Spinal cord (tissue), 10 donors: ENCODE results near the gene DLK2. TPM values are rescaled to one million over a fixed set of nuclear protein-coding genes. Genes with fewer than 3 reads are reported as not detected.
"Not testable (repeated sequence)": the region's sequence is repeated elsewhere in the genome, so short reads cannot be mapped to it uniquely, and the experiment has no call there.

Source experiments
- DNase-seq, 6 donors: peaks; one replicate each; pipeline versions ENCODE4 v3.0.0 to v3.0.0-alpha.2; 2013 to 2015; ENCODE audit warnings: low spot score in 6 of 6, low read depth in 4 of 6
- H3K27ac ChIP-seq: one replicate; pipeline ENCODE4 v1.5.1; 2013; ENCODE audit warnings: low read depth, low read length, control low read depth
- H3K27me3 ChIP-seq: one replicate; pipeline ENCODE4 v1.6.1; 2013; ENCODE audit warnings: low read length; ENCODE audit not compliant: control insufficient read depth, insufficient read depth
- H3K36me3 ChIP-seq: one replicate; pipeline ENCODE4 v1.6.1; 2013; ENCODE audit warnings: low read length; ENCODE audit not compliant: control insufficient read depth, insufficient read depth
- H3K4me1 ChIP-seq: one replicate; pipeline ENCODE4 v1.6.1; 2013; ENCODE audit warnings: low read length; ENCODE audit not compliant: control insufficient read depth, insufficient read depth
- H3K4me3 ChIP-seq: one replicate; pipeline ENCODE4 v1.5.1; 2013; ENCODE audit warnings: low read depth, low read length, control low read depth
- H3K9me3 ChIP-seq: one replicate; pipeline ENCODE4 v1.6.1; 2013; ENCODE audit warnings: low read length; ENCODE audit not compliant: control insufficient read depth, insufficient read depth
- WGBS: methylation state at CpG from one replicate; pipeline ENCODE4 v1.1.5; 2013; ENCODE audit warnings: missing lambda C conversion rate; ENCODE audit not compliant: insufficient coverage; 5-methylcytosine and 5-hydroxymethylcytosine counted together
- polyA plus RNA-seq, 2 donors: library from polyadenylated mRNA; unstranded; fragments of 120-200 nt; gene quantifications; one replicate each; pipeline ENCODE4 v1.2.1, GENCODE V29; 2013; ENCODE audit not compliant: insufficient read length in 2 of 2
- total RNA-seq, 2 donors: library from RNA; depleted of rRNA in 1 of 2; stranded (reverse); fragments of 120-200 nt in 1 of 2; fragments of >200 nt in 1 of 2; gene quantifications; one replicate each; pipeline versions ENCODE4 v1.2.3 to v1.2.4, GENCODE V29; 2013 to 2014
- donor health status: healthy.

DLK2 gene
- total and polyA plus RNA-seq, 4 donors = 3.5 to 14.5 (median 8.8) TPM

DNA sequence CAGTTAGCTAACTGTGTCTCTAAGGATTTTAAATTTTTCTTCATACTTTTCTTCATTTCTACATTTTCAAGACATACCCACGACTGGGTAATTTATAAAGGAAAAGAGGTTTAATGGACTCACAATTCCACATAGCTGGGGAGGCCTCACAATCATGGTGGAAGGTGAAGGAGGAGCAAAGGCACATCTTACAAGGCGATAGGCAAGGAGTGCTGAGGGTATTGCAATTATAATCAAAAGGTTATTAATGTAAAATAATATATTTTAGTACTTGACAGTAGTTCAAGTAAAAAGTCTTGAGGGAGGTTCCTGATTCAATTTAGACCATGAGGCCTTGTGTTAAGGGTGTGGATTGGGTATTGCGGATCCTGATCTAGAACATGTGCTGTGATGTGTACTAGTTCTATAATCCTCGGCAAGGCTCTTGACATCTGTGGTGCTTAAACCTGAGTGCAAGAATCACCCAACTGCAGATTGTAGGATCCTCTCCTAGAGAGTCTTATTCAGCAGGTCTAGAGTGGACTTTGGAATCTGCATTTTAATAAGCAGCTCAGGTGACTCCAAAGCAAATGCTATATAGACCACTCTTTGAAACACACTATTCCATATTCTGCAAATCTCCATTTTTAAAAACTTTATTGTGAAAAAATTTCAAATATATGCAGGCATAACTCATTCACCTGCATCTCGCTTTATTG is 35.2 kb downstream of the DLK2 start:
- no peaks in the 10 kb centered on the region for H3K36me3 ChIP-seq
- H3K9me3 ChIP-seq = no peaks in the 10 kb centered on the region
- WGBS = 93% methylated on average over 3 of the region's 5 CpGs
- H3K27ac ChIP-seq = no peak overlapping the region
- no peak for DNase-seq
- H3K4me1 ChIP-seq = no peaks in the 10 kb centered on the region
- H3K27me3 ChIP-seq = no peaks in the 10 kb centered on the region
- H3K4me3 ChIP-seq = no peak overlapping the region

GRCh38 chr6:43416935-43417334 is 38.4 kb downstream of the DLK2 start:
- H3K27me3 ChIP-seq = no peaks in the 10 kb centered on the region
- no peaks in the 10 kb centered on the region for H3K4me1 ChIP-seq
- no peaks in the 10 kb centered on the region for H3K9me3 ChIP-seq
- H3K4me3 ChIP-seq = no peak overlapping the region
- H3K27ac ChIP-seq = no peak overlapping the region
- DNase-seq = no peak
- 43% methylated on average over 1 of the region's 4 CpGs for WGBS
- no peaks in the 10 kb centered on the region for H3K36me3 ChIP-seq

DNA sequence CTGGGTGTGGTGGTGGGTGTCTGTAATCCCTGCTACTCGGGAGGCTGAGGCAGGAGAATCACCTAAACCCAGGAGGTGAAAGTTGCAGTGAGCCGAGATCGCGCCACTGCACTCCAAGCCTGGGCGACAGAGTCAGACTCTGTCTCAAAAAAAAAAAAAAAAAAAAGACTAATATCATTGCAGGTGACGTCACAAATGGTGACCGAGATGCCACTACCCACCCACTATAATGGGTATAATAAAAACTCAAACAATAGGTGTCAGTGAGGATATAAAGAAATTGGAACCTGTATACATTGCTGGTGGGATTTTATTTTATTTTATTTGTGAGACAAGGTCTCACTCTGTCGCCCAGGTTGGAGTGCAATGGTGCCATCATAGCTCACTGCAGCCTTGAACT is 40.1 kb downstream of the DLK2 start:
- H3K9me3 ChIP-seq, H3K27ac ChIP-seq, H3K4me3 ChIP-seq, H3K36me3 ChIP-seq, H3K27me3 ChIP-seq, H3K4me1 ChIP-seq, DNase-seq: not testable (repeated sequence)
- WGBS = no CpG with 5 or more reads among the region's 8 CpGs

DNA sequence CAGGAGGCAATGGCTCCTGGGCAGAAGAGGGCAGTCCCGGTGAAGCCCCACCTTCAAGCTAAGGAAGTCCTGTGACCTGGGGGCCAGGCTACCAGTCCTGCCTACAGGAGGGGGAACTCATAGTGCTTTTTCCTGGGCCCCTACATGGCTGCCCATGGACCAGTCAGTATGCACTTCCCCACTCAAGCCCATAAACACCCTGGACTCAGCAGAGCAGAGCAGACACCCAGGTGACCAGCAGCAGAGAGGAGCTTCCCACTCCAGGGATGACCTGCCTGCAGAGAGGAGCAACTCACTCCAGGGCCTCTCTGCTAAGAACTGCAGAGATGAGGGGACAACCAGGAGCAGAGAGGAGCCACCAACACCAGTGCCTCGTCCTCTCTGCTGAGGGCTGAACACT is 42.3 kb downstream of the DLK2 start:
- DNase-seq = no peak
- WGBS = 94% methylated on average over 2 of the region's 2 CpGs
- no peak overlapping the region for H3K4me3 ChIP-seq
- no peak overlapping the region for H3K27ac ChIP-seq
- H3K4me1 ChIP-seq = no peaks in the 10 kb centered on the region
- H3K36me3 ChIP-seq = no peaks in the 10 kb centered on the region
- no peaks in the 10 kb centered on the region for H3K27me3 ChIP-seq
- no peaks in the 10 kb centered on the region for H3K9me3 ChIP-seq

DNA sequence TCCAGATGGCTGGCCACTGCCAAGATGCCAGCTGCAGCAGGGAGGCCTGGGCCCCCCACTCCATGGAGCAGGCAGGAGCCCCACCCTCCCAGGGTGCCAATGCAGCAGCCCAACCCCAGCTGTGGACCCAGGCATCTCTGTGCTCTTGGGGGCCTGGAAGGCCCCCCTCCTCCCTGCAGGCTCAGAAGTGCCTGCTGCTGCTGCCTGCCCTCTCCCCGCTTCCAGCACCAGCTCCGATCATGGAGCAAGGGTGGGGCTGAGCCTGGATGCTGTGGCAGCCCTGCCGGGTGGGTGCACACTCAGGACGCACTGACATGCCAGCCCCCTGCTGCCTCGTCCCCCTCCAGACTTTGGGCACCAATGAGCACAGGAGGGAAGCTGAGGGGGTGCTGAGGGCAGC is 42.8 kb downstream of the DLK2 start:
- Histone ChIP-seq H3K36me3 (no peaks in the 10 kb centered on the region), H3K27me3 (no peaks in the 10 kb centered on the region), H3K9me3 (no peaks in the 10 kb centered on the region), H3K27ac (no peak overlapping the region), H3K4me3 (no peak overlapping the region), H3K4me1 (no peaks in the 10 kb centered on the region)
- no peak for DNase-seq
- WGBS = 88% methylated on average over 5 of the region's 5 CpGs

- H3K4me3 ChIP-seq, H3K36me3 ChIP-seq, H3K4me1 ChIP-seq, H3K27me3 ChIP-seq, H3K9me3 ChIP-seq, H3K27ac ChIP-seq, DNase-seq: not testable (repeated sequence)
- WGBS = no CpG with 5 or more reads among the region's 1 CpG
Observed at GRCh38 chr6:43410776-43411175, 44.6 kb downstream of the DLK2 start.

DNA sequence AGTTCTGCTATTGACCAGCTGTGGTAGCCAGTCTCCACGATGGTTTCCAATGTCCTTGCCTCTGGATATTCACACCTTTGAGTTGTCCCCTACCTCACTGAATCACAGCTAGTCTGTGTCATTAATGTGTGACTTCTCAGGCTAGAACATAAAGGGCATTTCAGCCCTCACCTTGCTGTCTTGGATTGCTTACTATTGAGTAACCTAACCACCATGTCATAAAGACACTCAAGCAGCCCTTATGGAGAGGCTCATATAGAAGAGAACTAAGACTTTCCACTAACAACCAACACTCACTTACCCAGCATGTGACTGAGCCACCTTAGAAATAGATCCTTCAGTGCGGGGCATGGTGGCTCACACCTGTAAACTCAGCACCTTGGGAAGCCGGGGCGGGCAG is 47.1 kb downstream of the DLK2 start:
- Histone ChIP-seq H3K4me3 (no peak overlapping the region), H3K9me3 (no peaks in the 10 kb centered on the region), H3K4me1 (no peaks in the 10 kb centered on the region), H3K27ac (no peak overlapping the region), H3K27me3 (no peaks in the 10 kb centered on the region), H3K36me3 (no peaks in the 10 kb centered on the region)
- WGBS = 90% methylated on average over 4 of the region's 4 CpGs
- DNase-seq = no peak

DNA sequence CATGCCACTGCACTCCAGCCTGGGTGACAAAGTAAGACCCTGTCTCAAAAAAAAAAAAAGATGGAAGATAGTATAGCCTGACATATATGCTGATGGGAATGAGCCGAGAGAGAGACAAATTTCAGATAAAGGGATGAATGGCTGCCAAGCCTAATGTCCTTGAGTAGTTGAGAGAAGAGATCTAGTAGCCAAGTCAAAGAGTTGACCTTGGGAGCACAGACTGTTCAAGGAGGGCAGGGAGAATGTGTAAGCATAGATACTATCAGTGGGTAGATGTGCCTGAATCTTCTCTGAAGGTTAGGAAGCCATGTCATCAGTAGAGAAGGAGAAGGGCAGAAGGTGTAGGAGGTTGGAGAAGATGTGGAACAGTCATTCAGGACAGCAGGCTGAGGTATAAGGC is 48.1 kb downstream of the DLK2 start:
- no peaks in the 10 kb centered on the region for H3K27me3 ChIP-seq
- WGBS = 100% methylated on average over 1 of the region's 1 CpG
- H3K9me3 ChIP-seq = no peaks in the 10 kb centered on the region
- no peak for DNase-seq
- H3K4me3 ChIP-seq = no peak overlapping the region
- no peaks in the 10 kb centered on the region for H3K36me3 ChIP-seq
- H3K27ac ChIP-seq = no peak overlapping the region
- no peaks in the 10 kb centered on the region for H3K4me1 ChIP-seq

DNA sequence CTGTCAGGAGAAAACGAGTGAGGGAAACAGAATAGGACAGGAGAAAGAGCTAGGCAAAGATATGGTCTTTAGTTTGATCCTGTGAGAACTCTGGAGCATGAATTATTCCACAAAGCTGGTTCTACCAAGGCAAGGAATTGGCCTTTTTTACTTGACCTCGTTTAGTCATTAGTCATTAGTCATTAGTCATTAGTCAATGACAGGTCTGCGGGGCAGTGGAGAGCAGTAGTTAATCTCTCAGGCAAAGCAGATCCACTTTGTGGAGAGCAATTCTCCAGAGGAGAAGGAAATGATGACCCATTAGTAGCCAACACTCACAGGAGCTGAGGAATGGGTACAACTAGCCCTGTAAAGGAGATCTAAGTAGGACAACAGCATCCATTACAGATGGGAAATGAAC is 50.0 kb downstream of the DLK2 start:
- Histone ChIP-seq H3K36me3 (no peaks in the 10 kb centered on the region), H3K27ac (no peak overlapping the region), H3K9me3 (no peaks in the 10 kb centered on the region), H3K4me1 (no peaks in the 10 kb centered on the region), H3K27me3 (no peaks in the 10 kb centered on the region), H3K4me3 (no peak overlapping the region)
- WGBS = 68% methylated on average over 3 of the region's 3 CpGs
- DNase-seq = no peak

- Histone ChIP-seq H3K27me3 (no peaks in the 10 kb centered on the region), H3K9me3 (no peaks in the 10 kb centered on the region), H3K36me3 (no peaks in the 10 kb centered on the region), H3K4me3 (no peak overlapping the region), H3K4me1 (no peaks in the 10 kb centered on the region), H3K27ac (no peak overlapping the region)
- DNase-seq = no peak
- 67% methylated on average over 1 of the region's 1 CpG for WGBS
Observed at GRCh38 chr6:43402820-43403219, 52.5 kb downstream of the DLK2 start.
